Activated gamma-delta T cell treated with anti-CD3 and anti-CD28 coated beads, Interleukin-2, amount 50 U/mL, for 16 hours (primary cell): ENCODE measurements around the gene LHFPL4.
"Not testable (repeated sequence)": the region's sequence is repeated elsewhere in the genome, so short reads cannot be mapped to it uniquely, and the experiment has no call there.

Experiments
- DNase-seq: peaks from one replicate; pipeline ENCODE4 v3.0.0-alpha.2; 2020; ENCODE audit warnings: low read depth

Gene LHFPL4

DNA sequence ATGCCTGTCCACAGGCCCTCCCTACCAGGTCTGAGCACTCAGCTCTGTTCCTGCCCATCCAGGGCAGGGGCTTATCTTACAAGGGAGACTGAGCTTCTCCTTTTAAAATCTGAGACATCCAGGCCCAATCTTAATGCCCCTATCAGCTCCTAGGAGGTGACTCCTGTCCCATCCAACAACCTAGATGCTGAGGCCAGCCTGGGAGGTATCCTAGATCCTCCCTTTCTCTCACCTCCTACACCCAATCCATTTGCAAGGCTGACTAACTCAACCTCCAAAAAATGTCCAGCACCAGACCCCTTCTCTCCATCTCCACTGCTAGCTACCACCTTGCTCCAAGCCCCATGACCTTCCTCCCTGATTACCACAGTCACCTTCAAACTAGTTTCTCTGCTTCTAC is 17.4 kb downstream of the LHFPL4 start:
- no peak for DNase-seq

- no peak for DNase-seq
Measured at GRCh38 chr3:9534429-9534828, 19.2 kb downstream of the LHFPL4 start.

DNA sequence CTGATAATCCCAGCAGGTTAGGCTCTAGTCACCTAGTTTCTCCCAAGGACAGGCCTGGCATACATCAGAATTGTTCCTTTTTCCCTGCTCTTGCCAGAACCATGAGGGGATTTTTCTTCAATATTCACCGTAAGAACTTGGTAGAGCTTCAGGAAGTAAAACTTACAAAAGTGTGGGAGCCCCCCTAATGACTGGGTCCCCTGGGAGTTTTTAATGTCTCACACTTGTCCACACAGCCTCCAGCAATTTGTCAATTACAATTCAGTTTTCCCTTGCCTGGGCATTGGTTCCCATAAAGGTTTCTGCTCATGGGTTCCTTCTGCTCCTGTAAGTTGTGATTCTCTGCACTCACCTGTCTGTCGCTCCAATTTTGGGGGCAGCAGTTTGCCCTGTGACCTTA is 28.5 kb downstream of the LHFPL4 start:
- no peak for DNase-seq

- no peak for DNase-seq
Measured at GRCh38 chr3:9514956-9515355, 38.7 kb downstream of the LHFPL4 start.

DNA sequence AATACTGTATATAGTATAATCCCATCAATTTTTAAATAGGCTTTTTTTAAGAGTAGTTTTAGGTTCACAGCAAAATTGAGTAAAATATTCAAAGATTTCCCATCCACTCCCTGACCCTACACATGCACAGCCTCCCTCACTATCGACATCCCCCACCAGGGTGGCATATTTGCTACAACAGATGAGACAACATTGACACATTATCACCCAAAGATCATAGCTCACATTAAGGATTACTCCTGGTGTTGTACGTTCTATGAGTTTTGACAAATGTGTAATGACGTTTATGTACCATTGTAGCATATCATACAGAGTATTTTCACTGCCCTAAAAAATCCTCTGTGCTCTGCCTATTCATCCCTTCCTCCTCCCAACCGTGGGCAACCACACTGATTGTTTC is 39.3 kb downstream of the LHFPL4 start:
- no peak for DNase-seq

DNA sequence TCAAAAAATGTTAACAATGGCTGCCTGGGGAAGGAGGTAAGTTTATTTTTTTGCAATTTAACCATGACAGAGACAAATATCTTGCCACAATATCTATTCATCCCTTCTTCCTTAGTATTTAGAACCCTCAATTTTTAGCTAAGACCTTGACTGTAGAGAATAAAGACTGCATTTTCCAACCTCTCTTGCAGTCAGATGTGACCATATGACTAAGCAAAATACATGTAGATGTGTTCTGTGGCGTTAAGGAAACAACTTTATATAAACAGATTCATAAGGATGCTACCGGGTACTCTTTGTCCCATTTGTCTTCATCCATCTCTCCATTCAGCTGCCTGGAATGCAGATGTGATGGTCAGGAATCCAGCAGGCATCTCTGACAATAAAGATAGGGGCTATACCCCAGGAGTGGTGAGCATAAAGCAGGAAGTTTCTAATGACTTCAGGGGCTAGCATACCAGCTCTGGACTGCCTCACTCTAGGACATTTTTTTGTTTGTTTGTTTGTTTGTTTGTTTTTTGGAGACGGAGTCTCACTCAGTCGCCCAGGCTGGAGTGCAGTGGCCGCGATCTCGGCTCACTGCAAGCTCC is 41.1 kb downstream of the LHFPL4 start:
- DNase-seq: no peak

GRCh38 chr3:9508781-9509180 is 44.8 kb downstream of the LHFPL4 start:
- no peak for DNase-seq

- no peak for DNase-seq
Measured at GRCh38 chr3:9507586-9508578, 45.7 kb downstream of the LHFPL4 start.

GRCh38 chr3:9503283-9503682 is 50.3 kb downstream of the LHFPL4 start:
- peak; percentile 40 for DNase-seq

GRCh38 chr3:9501226-9501625 is 52.4 kb downstream of the LHFPL4 start:
- no peak for DNase-seq

GRCh38 chr3:9500108-9501050 is 53.2 kb downstream of the LHFPL4 start:
- DNase-seq: peak; percentile 38

- no peak for DNase-seq
Measured at GRCh38 chr3:9499455-9500107, 54.0 kb downstream of the LHFPL4 start.

GRCh38 chr3:9498781-9499180 is 54.8 kb downstream of the LHFPL4 start:
- no peak for DNase-seq

- no peak for DNase-seq
Measured at GRCh38 chr3:9497821-9498565, 55.6 kb downstream of the LHFPL4 start.

DNA sequence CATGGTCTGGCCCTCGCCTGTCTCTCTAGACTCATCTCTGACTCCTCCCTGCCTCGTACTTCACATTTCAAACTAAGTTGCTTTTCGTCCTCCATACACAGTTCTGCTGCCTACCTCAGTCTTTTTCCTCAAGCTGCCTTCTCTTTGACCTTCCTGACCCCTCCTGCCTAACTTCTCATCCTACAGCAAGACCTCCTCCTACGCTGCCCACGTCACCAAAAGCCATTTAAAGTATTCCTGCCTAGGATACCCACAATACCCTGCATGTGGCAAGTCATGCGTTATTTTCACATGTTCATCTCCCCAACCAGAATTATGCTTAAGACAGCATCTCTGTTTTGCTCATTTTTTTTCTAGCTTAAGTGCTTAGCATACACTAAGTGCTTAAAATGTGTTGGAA is 56.7 kb downstream of the LHFPL4 start:
- no peak for DNase-seq

DNA sequence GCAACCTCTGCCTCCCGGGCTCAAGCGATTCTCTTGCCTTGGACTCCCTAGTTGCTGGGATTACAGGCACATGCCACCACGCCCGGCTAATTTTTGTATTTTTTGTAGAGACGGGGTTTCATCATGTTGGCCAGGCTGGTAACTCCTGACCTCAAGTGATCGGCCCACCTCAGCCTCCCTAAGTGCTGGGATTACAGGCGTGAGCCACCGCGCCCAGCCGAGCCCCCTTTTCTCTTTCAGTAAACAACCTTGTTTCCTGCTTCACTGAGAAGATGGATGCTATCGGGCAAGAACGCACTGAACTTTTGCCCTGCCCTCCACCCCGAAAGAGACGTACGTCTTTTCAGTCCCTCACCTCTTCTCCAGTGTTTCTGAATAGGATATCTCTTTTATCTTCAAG is 59.6 kb downstream of the LHFPL4 start:
- DNase-seq: not testable (repeated sequence)

DNA sequence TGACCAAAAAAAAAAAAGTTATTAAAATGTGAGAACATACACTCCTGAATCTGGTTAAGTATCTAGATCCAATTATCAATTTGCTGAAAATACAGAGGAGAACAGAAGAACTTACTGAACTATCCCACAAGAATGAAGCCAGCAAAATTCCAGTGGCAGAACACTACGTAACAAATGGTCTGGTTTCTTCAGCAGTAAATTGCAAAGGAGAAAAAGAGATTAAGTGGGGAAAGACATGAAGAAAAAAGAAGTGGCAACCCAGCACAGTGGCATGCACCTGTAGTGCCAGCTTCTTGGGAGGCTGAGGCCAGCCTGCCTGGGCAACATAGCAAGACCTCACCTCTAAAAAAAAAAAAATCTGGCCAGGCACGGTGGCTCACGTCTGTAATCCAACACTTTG is 62.1 kb downstream of the LHFPL4 start:
- DNase-seq: no peak

DNA sequence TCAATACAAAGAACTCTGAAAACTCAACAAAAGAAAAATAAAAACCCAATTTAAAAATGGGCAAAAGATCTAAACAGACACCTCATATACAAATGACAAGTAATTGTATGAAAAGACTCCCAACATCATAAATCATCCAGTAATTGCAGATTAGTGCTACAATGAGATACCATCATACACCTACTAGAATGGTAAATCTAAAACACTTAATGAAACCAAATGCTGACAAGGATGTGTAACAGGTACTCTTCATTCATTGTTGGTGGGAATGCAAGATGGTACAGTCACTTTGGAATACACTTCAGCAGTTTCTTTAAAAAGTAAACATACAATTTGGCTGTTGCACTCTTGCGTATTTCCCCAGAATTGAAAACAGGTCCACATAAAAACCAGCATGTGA is 68.4 kb downstream of the LHFPL4 start:
- DNase-seq: no peak

DNA sequence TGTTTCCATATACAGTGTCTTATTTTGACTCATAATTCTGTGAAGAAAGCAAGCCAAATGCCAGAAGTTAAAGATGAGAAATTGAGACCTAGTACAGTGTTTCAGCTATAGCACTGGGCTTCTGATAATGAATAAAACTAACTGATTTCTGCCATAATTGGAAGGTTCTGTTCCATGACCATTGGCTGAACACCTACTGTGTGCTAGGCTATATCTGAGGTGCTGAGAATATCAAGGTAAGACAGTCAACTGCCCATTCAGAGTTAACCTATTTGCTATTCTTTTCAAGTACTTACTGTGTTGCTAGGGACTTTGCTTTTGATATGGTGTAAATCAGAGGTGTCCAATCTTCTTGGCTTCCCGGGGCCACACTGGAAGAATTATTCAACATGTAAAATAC is 73.4 kb downstream of the LHFPL4 start:
- DNase-seq: no peak

DNA sequence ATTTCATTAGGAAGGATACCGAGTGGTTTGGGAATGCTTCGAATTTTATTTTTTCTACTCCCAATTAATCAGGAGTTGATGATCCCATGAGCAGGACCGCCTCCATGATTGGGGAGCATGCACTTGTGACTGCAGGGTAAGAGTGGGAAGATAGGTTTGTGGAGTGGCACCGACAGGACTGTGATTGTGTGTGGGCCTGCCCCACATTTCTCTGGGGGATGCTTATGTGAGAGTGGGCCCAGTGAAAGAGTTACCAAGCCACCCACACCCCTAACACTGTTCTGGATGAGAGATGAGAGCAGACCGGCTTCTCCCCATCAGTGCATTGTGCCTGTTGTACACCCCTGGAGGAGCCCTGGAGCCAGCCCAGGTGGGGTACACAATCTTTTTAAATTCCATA is 76.7 kb downstream of the LHFPL4 start:
- DNase-seq: no peak

GRCh38 chr3:9474482-9474881 is 79.1 kb downstream of the LHFPL4 start:
- no peak for DNase-seq
